GM12874 (cell line): ENCODE results near the gene CELF6.

Source experiments
- TF ChIP-seq, protein P1 (sequence below): IDR thresholded peaks from 2 replicates; pipeline ENCODE4 v1.5.1; 2011; ENCODE audit warnings: low read depth, mild to moderate bottlenecking, control low read depth, low read length, moderate library complexity; ENCODE audit not compliant: insufficient read depth

The CELF6 gene

DNA sequence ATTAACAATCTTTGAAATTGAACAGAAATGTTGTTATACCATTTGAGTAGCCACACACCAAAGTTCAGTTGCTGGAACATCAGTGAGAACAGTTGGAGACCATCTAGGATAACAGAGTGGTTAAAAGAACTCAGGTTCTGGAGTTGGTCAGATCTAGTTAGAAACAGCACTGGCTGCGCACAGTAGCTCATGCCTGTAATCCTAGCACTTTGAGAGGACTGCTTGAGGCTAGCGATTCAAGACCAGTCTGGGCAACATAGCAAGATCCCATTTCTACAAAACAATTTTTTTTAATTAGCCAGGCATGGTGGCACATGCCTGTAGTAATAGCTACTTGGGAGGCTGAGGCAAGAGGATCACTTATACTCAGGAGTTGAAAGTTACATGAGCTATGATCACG is 81.4 kb downstream of the CELF6 start:
- TF ChIP-seq, protein P1, sequence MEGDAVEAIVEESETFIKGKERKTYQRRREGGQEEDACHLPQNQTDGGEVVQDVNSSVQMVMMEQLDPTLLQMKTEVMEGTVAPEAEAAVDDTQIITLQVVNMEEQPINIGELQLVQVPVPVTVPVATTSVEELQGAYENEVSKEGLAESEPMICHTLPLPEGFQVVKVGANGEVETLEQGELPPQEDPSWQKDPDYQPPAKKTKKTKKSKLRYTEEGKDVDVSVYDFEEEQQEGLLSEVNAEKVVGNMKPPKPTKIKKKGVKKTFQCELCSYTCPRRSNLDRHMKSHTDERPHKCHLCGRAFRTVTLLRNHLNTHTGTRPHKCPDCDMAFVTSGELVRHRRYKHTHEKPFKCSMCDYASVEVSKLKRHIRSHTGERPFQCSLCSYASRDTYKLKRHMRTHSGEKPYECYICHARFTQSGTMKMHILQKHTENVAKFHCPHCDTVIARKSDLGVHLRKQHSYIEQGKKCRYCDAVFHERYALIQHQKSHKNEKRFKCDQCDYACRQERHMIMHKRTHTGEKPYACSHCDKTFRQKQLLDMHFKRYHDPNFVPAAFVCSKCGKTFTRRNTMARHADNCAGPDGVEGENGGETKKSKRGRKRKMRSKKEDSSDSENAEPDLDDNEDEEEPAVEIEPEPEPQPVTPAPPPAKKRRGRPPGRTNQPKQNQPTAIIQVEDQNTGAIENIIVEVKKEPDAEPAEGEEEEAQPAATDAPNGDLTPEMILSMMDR, result no peak

DNA sequence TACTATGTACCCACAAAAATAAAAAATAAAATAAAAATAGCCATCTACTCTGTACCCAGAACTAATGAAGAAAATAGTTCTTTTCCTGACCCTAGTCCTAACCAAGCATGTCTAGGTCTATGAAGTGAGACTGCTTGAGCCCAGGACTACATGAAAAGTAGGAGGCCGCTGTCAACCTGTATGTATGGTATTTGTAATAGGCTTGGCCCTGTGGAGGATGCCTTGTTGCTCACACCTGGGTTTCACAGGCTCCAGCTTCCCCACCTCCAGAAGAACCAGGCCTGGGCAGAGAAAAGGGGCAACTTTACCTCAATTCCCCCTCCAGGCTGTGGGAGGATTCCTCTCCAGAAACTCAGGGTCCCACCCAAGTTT is 82.1 kb downstream of the CELF6 start:
- TF ChIP-seq, protein P1, result no peak

DNA sequence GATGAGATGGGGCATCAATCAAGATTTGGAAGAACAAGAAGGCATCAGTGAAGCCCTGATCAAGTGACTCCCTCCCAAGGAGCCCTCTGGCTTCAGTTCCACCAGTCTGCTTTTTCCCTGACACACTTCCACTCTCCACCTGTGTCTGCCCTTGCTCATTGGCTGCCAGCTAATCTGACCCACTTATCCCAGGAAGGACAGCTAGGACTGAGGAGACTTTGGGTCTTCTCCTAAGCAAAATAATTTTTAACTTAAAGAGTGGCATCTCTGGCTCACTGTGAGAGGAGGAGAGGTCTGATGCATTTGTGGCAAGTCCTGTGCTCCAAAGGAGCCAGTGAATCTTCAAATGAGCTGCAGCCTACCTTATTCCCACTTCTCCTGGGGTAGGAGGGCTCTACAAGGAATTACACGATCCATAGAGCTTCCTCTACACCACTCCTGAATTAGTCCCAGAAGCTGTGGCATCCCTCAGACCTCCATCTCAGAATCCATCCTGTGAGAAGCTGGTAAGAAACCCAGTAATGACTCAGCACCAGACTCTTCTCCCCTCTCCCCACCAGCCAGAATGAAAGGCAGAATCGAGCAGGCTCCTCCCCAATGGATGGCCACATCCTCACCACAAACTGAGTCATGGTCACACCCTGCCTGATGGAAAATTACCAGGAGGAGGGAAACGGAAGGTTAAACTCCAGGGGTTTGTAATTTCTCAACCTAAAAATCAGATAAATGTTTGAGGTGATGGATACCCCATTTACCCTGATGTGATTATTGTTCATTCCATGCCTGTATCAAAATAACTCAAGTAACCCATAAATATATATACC is 82.7 kb downstream of the CELF6 start:
- TF ChIP-seq, protein P1, result no peak

DNA sequence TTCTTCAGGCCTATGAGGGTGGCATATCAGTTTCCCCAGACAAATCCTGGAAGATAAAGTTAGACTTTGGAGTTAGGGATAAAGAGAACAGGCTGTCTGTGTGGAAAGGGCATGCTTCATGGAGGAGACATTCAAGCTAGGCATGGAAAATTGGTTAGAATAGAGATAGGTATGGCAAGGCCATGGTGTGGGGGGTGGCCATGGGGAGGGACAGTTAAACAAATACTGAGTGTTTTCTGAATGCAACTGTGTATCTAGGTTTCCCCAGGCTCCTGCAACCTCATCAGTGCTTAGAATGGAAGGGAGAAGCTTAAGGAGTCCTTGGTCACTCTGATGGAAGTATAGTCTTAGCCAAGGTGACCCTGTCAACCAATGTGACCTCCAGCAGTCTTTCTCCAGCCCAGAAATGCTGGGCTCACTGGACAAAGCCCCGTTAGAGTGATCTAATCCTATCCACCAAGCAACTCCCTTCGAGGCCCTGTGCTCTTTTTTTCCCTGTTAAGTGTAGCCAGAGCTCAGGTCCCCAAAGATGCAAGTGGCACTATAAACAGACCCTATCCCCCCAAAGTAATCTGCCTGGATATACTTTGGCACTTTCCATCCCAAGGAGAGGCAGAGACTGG is 83.5 kb downstream of the CELF6 start:
- TF ChIP-seq, protein P1, result no peak

DNA sequence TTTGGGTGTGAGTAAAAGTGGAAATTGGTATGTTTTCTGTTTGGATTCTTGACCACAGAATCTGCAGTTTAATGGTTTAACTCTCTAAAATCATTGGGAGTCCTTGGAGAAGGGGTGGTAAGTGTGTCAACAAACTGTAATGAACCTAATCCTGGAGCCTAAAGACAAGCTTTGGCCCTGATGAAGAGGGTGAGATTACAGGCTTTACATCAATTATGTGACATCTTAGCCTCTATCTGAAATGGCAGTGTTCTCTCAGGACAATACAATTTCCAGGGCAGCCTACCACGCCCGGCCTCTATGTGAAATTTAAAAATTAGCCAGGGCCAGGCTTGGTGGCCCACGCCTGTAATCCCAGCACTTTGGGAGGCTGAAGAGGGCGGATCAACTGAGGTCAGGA is 84.7 kb downstream of the CELF6 start:
- TF ChIP-seq, protein P1, result no peak
